Sigmoid colon (tissue), 7 donors: Measurements from ENCODE around the gene DEPDC4. TPM values are rescaled to one million over a fixed set of nuclear protein-coding genes. Genes with fewer than 3 reads are reported as not detected.

Source experiments
- DNase-seq: peaks from one replicate; pipeline ENCODE4 v3.0.0-alpha.2; 2019
- H3K27ac ChIP-seq, 4 donors: fragments of 200-600 bp; sonication (generic); one replicate each; pipeline ENCODE4 v1.5.1; 2016 to 2019; ENCODE audit warnings: mild to moderate bottlenecking in 1 of 4
- H3K27me3 ChIP-seq, 3 donors: fragments of 200-600 bp; sonication (generic); one replicate each; pipeline ENCODE4 v1.5.1; 2019; ENCODE audit warnings: mild to moderate bottlenecking in 1 of 3
- H3K36me3 ChIP-seq, 4 donors: fragments of 200-600 bp; sonication (generic); one replicate each; pipeline ENCODE4 v1.5.1; 2016 to 2019
- H3K4me1 ChIP-seq, 4 donors: fragments of 200-600 bp; sonication (generic); one replicate each; pipeline ENCODE4 v1.5.1; 2017 to 2019
- H3K4me3 ChIP-seq, 4 donors: fragments of 200-600 bp; sonication (generic); one replicate each; pipeline ENCODE4 v1.5.1; 2017 to 2019; ENCODE audit warnings: mild to moderate bottlenecking in 2 of 4, moderate library complexity in 1 of 4
- H3K9me3 ChIP-seq, 4 donors: fragments of 200-600 bp in 3 of 4; sonication (generic) in 3 of 4; one replicate each; pipeline versions ENCODE4 v1.5.1 to v1.6.1; 2013 to 2019
- EP300 ChIP-seq, 4 donors: sonication (generic); formaldehyde crosslinking; IDR thresholded peaks; one replicate each; pipeline ENCODE4 v1.6.1; 2017; ENCODE audit warnings: antibody characterized with exemption in 4 of 4
- POLR2A ChIP-seq, 2 donors: fragments of 450-650 bp; IDR thresholded peaks; one replicate each; pipeline ENCODE4 v1.6.1; 2016; ENCODE audit warnings: antibody characterized with exemption in 2 of 2, mild to moderate bottlenecking in 2 of 2, moderate library complexity in 2 of 2
- POLR2AphosphoS5 ChIP-seq, 4 donors: sonication (generic); formaldehyde crosslinking; IDR thresholded peaks; one replicate each; pipeline ENCODE4 v1.6.1; 2017; ENCODE audit warnings: antibody characterized with exemption in 4 of 4
- WGBS, 2 donors: extraction: QIAGEN DNeasy Blood & Tissue Kit; methylation state at CpG; one replicate each; pipeline ENCODE4 v1.1.7; 2013; 5-methylcytosine and 5-hydroxymethylcytosine counted together
- intact Hi-C: fragments of 100-400 bp; cut with DNase I; formaldehyde crosslinking; loops from one replicate; pipeline ENCODE4 v1.15.1; 2023
- polyA plus RNA-seq, 3 donors: library from polyadenylated mRNA; stranded (reverse); fragments of 200-250 nt; gene quantifications; one replicate each; pipeline ENCODE4 v1.2.3, GENCODE V29; 2013
- total RNA-seq, 4 donors: library from RNA; depleted of rRNA; stranded (reverse); fragments of >200 nt; gene quantifications; one replicate each; pipeline ENCODE4 v1.1.0, GENCODE V29; 2016
- TF ChIP-seq, protein P1 (sequence below), 4 experiments: fragments of 450-650 bp in 3 of 4; fragments of 200-600 bp in 1 of 4; IDR thresholded peaks; one replicate each; pipeline ENCODE4 v1.5.1; 2016 to 2019; ENCODE audit warnings: antibody characterized with exemption in 4 of 4, mild to moderate bottlenecking in 3 of 4, moderate library complexity in 2 of 4
- donor health status: healthy with polysubstance abuse.
- donor health status: Bipolar disorder and iron deficiency.
- donor health status: healthy.

Gene DEPDC4
- total and polyA plus RNA-seq, 7 donors: 0.60 to 1.2 (median 0.95) TPM; not detected in 3

DNA sequence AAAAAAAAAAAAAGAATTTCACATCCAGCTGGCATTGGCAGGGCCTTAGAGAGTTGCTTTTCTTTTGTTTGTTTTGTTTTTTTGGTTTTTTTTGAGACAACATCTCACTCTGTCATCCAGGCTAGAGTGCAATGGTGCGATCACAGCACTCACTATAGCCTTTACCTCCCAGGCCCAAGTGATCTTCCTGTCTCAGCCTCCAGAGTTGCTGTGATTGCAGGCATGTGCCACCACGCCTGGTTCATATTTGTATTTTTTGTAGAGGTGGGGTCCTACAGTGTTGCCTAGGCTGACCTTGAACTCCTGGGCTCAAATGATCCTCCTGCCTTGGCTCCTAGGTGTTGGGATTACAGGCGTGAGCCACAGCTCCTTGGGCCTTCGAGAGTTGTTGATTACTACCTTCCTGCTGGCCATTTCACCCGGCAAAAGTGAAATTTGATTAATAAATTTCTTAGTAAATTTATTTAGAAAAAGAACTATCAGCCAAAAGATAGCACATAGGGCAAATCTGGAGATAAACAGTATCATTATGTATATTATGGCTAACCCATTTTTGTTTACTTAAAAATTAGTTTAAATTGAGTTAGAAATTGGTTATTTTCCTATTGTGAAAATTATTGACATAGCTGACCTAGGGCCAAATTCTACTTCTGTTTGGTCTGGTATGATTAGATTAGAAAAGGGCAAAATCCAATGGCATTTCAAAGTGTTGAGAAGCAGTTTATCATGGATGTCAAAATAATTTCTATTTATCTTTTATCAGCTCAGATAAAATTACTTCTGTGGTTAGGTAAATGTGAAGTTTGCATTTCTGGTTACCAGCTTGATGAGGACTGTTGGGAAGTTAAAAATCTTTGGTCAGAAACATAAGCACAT is 53.6 kb downstream of the DEPDC4 start:
- no peak for TF ChIP-seq EP300 (IDR thresholded peaks at IDR 0.05)
- TF ChIP-seq POLR2AphosphoS5 (IDR thresholded peaks at IDR 0.05): no peak
- Histone ChIP-seq H3K9me3 (no peaks in the 10 kb centered on the region), H3K36me3 (peaks cover 12 to 94% (median 20%) of the 10 kb centered on the region in 4 donors), H3K27me3 (no peaks in the 10 kb centered on the region), H3K27ac (no peak overlapping the region), H3K4me1 (no peaks in the 10 kb centered on the region), H3K4me3 (no peak overlapping the region)
- intact Hi-C loops: no loop called here
- 89 to 96% methylated on average over 5 of the region's 5 CpGs for WGBS, 2 donors
- no peak for DNase-seq

DNA sequence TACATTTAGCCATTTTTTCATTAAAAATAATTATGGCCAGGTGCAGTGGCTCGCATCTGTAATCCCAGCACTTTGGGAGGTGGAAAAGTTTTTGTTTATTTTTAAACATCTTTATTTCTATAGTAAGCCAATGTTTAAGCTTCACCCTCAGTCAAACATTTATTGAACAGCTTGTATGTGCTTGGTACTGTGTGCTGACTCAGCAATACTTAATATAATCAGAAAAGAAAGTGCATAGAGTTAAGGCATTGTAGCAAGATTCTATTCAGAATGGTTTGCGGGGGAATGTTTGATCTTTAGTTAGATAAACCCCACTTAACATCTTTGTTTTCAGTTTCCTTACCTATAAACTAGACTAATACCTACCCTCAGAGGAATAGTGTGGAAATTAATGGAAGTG is 55.2 kb downstream of the DEPDC4 start:
- 97% methylated on average over 2 of the region's 2 CpGs for WGBS, 2 donors

DNA sequence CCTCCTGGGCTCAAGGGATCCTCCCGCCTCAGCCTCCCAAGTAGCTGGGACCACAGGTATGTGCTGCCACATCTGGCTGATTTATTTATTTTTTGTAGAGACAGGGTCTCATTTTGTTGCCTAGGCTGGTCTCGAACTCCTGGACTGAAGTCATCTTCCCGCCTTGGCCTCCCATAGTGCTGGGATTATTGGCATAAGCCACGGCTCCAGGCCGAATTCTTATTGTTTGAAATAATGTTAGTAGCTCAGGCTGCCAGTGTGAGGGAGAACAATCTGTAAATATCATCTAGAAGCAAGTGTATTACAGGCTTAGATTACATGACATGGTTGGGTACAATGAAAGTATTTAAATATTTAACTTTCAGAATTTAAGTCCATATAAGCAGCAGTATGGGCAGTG is 58.0 kb downstream of the DEPDC4 start:
- no peak overlapping the region for H3K4me3 ChIP-seq
- TF ChIP-seq POLR2A (IDR thresholded peaks at IDR 0.05) (no peak), EP300 (IDR thresholded peaks at IDR 0.05) (no peak), POLR2AphosphoS5 (IDR thresholded peaks at IDR 0.05) (no peak)
- TF ChIP-seq, protein P1, sequence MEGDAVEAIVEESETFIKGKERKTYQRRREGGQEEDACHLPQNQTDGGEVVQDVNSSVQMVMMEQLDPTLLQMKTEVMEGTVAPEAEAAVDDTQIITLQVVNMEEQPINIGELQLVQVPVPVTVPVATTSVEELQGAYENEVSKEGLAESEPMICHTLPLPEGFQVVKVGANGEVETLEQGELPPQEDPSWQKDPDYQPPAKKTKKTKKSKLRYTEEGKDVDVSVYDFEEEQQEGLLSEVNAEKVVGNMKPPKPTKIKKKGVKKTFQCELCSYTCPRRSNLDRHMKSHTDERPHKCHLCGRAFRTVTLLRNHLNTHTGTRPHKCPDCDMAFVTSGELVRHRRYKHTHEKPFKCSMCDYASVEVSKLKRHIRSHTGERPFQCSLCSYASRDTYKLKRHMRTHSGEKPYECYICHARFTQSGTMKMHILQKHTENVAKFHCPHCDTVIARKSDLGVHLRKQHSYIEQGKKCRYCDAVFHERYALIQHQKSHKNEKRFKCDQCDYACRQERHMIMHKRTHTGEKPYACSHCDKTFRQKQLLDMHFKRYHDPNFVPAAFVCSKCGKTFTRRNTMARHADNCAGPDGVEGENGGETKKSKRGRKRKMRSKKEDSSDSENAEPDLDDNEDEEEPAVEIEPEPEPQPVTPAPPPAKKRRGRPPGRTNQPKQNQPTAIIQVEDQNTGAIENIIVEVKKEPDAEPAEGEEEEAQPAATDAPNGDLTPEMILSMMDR (IDR thresholded peaks at IDR 0.05): no peak
- no peak for DNase-seq
- WGBS, 2 donors: 95% methylated on average over 5 of the region's 5 CpGs
- intact Hi-C loops: loop anchor here (10.0 kb wide), 1 partner anchor 134 kb away; no protein-coding TSS in a partner anchor
- H3K36me3 ChIP-seq: peaks cover 7 to 88% (median 31%) of the 10 kb centered on the region in 4 donors
- H3K9me3 ChIP-seq: no peaks in the 10 kb centered on the region
- H3K27me3 ChIP-seq: no peaks in the 10 kb centered on the region
- H3K4me1 ChIP-seq: no peaks in the 10 kb centered on the region
- H3K27ac ChIP-seq: no peak overlapping the region

More for the DNA sequence above, 55.2 kb downstream of the DEPDC4 start:
- Histone ChIP-seq H3K27me3 (no peaks in the 10 kb centered on the region), H3K4me3 (no peak overlapping the region), H3K4me1 (no peaks in the 10 kb centered on the region), H3K9me3 (no peaks in the 10 kb centered on the region), H3K36me3 (peaks cover 7 to 94% (median 27%) of the 10 kb centered on the region in 4 donors), H3K27ac (no peak overlapping the region)
- TF ChIP-seq, protein P1 (IDR thresholded peaks at IDR 0.05): no peak
- TF ChIP-seq POLR2AphosphoS5 (IDR thresholded peaks at IDR 0.05) (no peak), POLR2A (IDR thresholded peaks at IDR 0.05) (no peak), EP300 (IDR thresholded peaks at IDR 0.05) (no peak)
- intact Hi-C loops: no loop called here
- no peak for DNase-seq

DNA sequence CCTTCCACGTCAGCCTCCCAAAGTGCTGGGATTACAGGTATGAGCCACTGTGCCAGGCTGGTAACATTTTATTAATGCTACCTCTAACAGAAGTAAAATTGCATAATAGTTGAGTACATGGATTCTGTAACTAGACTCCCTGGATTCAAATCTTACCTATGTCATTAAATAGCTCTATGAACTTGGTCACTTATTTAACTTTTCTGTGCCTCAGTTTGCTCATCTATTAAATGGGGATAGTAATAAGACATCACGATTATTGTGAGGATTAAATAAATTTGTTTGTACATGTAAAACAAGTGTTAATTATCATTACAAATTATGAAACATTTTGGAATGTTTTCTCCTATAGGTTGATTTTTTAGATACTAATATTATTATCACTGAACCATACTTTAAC is 59.6 kb downstream of the DEPDC4 start:
- no peak for TF ChIP-seq POLR2AphosphoS5 (IDR thresholded peaks at IDR 0.05)
- TF ChIP-seq EP300 (IDR thresholded peaks at IDR 0.05): no peak
- TF ChIP-seq, protein P1 (IDR thresholded peaks at IDR 0.05): no peak
- TF ChIP-seq POLR2A (IDR thresholded peaks at IDR 0.05): no peak
- Histone ChIP-seq H3K36me3 (peaks cover 7 to 73% (median 26%) of the 10 kb centered on the region in 4 donors), H3K27me3 (no peaks in the 10 kb centered on the region), H3K4me1 (peaks cover 0 to 4% (median 1%) of the 10 kb centered on the region in 4 donors), H3K27ac (no peak overlapping the region), H3K9me3 (no peaks in the 10 kb centered on the region), H3K4me3 (no peak overlapping the region)
- no peak for DNase-seq
- WGBS, 2 donors: 96 to 97% methylated on average over 2 of the region's 2 CpGs
- intact Hi-C loops: loop anchor here (10.0 kb wide), 1 partner anchor 133 kb away; no protein-coding TSS in a partner anchor
